K562 (cell line): ENCODE data around the gene PAK1IP1. TPM values are rescaled to one million over a fixed set of nuclear protein-coding genes. Genes with fewer than 3 reads are reported as not detected.

Experiments
- GTF2B ChIP-seq: IDR thresholded peaks from 2 replicates; pipeline ENCODE4 v1.6.1; 2011; ENCODE audit not compliant: insufficient read length; ENCODE audit errors: extremely low read depth
- HBP1 ChIP-seq: fragments of 450-650 bp; formaldehyde crosslinking; IDR thresholded peaks from 2 replicates; pipeline ENCODE4 v1.4.0; 2022; ENCODE audit warnings: missing genetic modification characterization
- HNRNPUL1 ChIP-seq: fragments of 200-400 bp; formaldehyde crosslinking; IDR thresholded peaks from 2 replicates; pipeline ENCODE4 v1.6.1; 2017; ENCODE audit warnings: low read length
- LARP7 ChIP-seq: fragments of 450-650 bp; IDR thresholded peaks from 2 replicates; pipeline ENCODE4 v1.6.1; 2016
- MCM5 ChIP-seq: fragments of 450-650 bp; IDR thresholded peaks from 2 replicates; pipeline ENCODE4 v1.6.1; 2016; ENCODE audit warnings: low read depth
- MLX ChIP-seq, 2 experiments: fragments of 450-650 bp in 1 of 2; sonication (generic) in 1 of 2; formaldehyde crosslinking; conservative IDR thresholded peaks; 2 replicates each; pipeline versions ENCODE4 v1.4.0 to v1.8.1; 2020 to 2022; ENCODE audit warnings: mild to moderate bottlenecking in 1 of 2, missing genetic modification reagents in 1 of 2
- NFE2 ChIP-seq: IDR thresholded peaks from 2 replicates; pipeline ENCODE4 v1.6.1; 2014; ENCODE audit warnings: antibody characterized with exemption, low read depth
- RBM25 ChIP-seq: fragments of 200-400 bp; formaldehyde crosslinking; IDR thresholded peaks from 2 replicates; pipeline ENCODE4 v1.6.1; 2018; ENCODE audit warnings: low read length, low read depth, moderate library complexity; ENCODE audit not compliant: severe bottlenecking
- SAP30 ChIP-seq: fragments of 200-600 bp; sonication (generic); IDR thresholded peaks from 2 replicates; pipeline ENCODE4 v1.6.1; 2012; ENCODE audit warnings: borderline replicate concordance, low read depth, mild to moderate bottlenecking, moderate library complexity, low read length, control low read depth, inconsistent platforms; ENCODE audit not compliant: insufficient read depth, poor library complexity, severe bottlenecking
- SIN3B ChIP-seq: fragments of 450-650 bp; IDR thresholded peaks from 2 replicates; pipeline ENCODE4 v1.6.1; 2017; ENCODE audit warnings: low read depth, mild to moderate bottlenecking, moderate library complexity
- TBL1XR1 ChIP-seq, 2 experiments: IDR thresholded peaks; 2 replicates each; pipeline ENCODE4 v1.6.1; 2012; ENCODE audit warnings: improper control_type of control experiment in 2 of 2, low read length in 2 of 2, mild to moderate bottlenecking in 1 of 2
- WHSC1 ChIP-seq: IDR thresholded peaks from one replicate; pipeline ENCODE4 v1.6.1; 2012; ENCODE audit warnings: low read length, control low read depth, inconsistent platforms
- ZNF668 ChIP-seq: fragments of 250-450 bp; sonication (Bioruptor Pico); IDR thresholded peaks from 2 replicates; pipeline ENCODE4 v1.8.0; 2022; ENCODE audit warnings: mild to moderate bottlenecking, inconsistent platforms
- polyA plus RNA-seq, 8 experiments: library from polyadenylated mRNA; depleted of rRNA in 4 of 8; stranded (reverse) in 5 of 8; unstranded in 3 of 8; fragments of >200 nt; fragmentation: Nextera tagmentation in 2 of 8; fragmentation: Illumina TruSeq in 1 of 8; extraction: Ambion mirVana in 2 of 8; extraction: Trizol in 1 of 8; gene quantifications; 2 replicates each; pipeline versions ENCODE4 v1.2.1 to v1.2.3, GENCODE V29; 2011 to 2014; ENCODE audit warnings: inconsistent platforms in 1 of 8, missing spikeins in 1 of 8
- total RNA-seq, 7 experiments: library from RNA; depleted of rRNA in 6 of 7; stranded (reverse); fragments of >200 nt in 6 of 7; fragmentation: Illumina TruSeq in 2 of 7; extraction: Trizol in 2 of 7; gene quantifications; 2 replicates each; pipeline versions ENCODE4 v1.2.1 to v1.2.3, GENCODE V29; 2011 to 2021; ENCODE audit warnings: low replicate concordance in 1 of 7

Gene PAK1IP1
- total and polyA plus RNA-seq, 9 of the 15 experiments (the other 6 are each of a cell fraction or from before 2014, with no cell fraction given), result 50.0 to 200 (median 87.0) TPM

- TF ChIP-seq GTF2B (no peak), SIN3B (peak; percentile 83), SAP30 (peak; percentile 99), HBP1 (CRISPR knock-in tag) (peak; percentile 85; the same call in 1 of the 2 replicates), WHSC1 (no peak), ZNF668 (CRISPR knock-in tag) (no peak), RBM25 (no peak), TBL1XR1 (IDR thresholded peaks at IDR 0.05; ENCODE audit: low read length in 2 of 2) (peak; percentile 75 to 94; a peak in 3 of 4 replicates), MCM5 (no peak), HNRNPUL1 (no peak), MLX (CRISPR knock-in tag; conservative IDR thresholded peaks at IDR 0.05) (no peak), LARP7 (no peak), NFE2 (peak; percentile 99)
Measured at GRCh38 chr6:10694302-10695085, at the start of gene PAK1IP1, which contains the start of gene C6orf52 (continued).
